Measurements from ENCODE around the gene IER5L.

IER5L gene

DNA sequence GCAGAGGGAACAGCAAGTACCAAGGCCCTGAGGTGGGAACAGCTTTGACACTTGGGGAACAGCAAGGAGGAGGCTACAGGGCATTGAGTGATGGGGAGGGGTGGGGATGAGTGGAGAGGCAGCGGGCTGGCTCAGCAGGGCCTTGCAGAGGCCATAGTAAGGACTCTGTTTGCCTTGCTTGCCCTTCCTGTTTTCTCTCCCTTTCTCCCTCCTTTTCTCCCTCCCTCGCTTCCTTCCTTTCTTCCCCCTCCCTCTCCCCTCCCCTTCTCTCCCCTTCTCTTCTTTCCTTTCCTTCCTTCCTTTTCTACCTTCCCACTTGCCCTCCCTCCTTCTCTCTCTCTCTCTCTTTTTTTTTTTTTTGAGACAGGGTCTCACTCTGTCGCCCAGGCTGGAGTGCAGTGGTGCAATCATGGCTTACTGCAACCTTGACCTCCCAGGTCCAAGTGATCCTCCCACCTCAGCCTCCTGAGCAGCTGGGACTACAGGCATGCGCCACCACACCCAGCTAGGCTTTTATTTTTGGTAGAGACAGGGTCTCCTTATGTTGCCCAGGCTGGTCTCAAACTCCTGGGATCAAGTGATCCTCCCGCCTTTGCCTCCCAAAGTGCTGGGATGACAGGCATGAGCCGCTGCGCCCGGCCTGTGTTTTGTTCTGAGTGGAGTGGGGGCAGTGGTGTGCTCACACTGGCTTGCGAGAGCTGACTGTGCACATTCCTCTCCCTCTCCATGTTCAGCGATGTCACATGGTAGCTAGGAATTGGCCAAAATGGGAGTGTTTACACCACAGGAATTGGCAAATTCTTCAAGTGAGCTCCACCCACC lies 17.1 kb downstream of the IER5L start:
- DNase-seq (ENCODE audit: low read depth), result peak; percentile 83

- no peak for DNase-seq (ENCODE audit: low read depth)
These were observed 21.9 kb downstream of the IER5L start for GRCh38 chr9:129156163-129156562.

GRCh38 chr9:129154866-129155477 lies 23.1 kb downstream of the IER5L start:
- DNase-seq (ENCODE audit: low read depth), result no peak

- no peak for DNase-seq (ENCODE audit: low read depth)
These were observed 26.6 kb downstream of the IER5L start for GRCh38 chr9:129151469-129151868.

GRCh38 chr9:129150672-129151211 lies 27.3 kb downstream of the IER5L start:
- DNase-seq (ENCODE audit: low read depth), result no peak

- DNase-seq (ENCODE audit: low read depth), result no peak
These were observed 27.9 kb downstream of the IER5L start for GRCh38 chr9:129150122-129150521.

GRCh38 chr9:129149442-129149841 lies 28.6 kb downstream of the IER5L start:
- no peak for DNase-seq (ENCODE audit: low read depth)

GRCh38 chr9:129148463-129149204 lies 29.4 kb downstream of the IER5L start:
- no peak for DNase-seq (ENCODE audit: low read depth)

- no peak for DNase-seq (ENCODE audit: low read depth)
These were observed 31.6 kb downstream of the IER5L start for GRCh38 chr9:129146441-129146941.

GRCh38 chr9:129145841-129146292 lies 32.2 kb downstream of the IER5L start:
- DNase-seq (ENCODE audit: low read depth), result peak; percentile 72

DNA sequence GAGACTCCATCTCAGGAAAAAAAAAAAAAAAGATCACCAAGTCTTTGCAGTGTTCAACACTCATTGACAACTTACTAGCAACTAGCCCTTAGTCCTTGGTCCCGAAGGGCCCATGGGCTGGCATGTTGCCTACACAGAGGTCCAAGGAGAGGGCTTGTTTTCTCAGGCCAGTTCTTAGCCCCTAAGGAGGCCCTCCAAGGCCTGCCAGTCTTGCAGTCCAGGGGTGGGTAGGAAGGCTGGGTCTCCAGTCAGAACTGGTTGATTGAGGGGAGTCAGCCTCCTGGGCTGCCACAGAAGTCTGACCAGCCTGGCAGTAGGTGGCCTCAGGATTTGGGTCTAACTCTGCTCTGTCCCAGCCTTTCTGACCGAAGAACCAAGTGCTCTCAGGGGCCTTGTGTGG lies 32.7 kb downstream of the IER5L start:
- no peak for DNase-seq (ENCODE audit: low read depth)

GRCh38 chr9:129143031-129143927 lies 34.8 kb downstream of the IER5L start:
- DNase-seq (ENCODE audit: low read depth), result peak; percentile 78

DNA sequence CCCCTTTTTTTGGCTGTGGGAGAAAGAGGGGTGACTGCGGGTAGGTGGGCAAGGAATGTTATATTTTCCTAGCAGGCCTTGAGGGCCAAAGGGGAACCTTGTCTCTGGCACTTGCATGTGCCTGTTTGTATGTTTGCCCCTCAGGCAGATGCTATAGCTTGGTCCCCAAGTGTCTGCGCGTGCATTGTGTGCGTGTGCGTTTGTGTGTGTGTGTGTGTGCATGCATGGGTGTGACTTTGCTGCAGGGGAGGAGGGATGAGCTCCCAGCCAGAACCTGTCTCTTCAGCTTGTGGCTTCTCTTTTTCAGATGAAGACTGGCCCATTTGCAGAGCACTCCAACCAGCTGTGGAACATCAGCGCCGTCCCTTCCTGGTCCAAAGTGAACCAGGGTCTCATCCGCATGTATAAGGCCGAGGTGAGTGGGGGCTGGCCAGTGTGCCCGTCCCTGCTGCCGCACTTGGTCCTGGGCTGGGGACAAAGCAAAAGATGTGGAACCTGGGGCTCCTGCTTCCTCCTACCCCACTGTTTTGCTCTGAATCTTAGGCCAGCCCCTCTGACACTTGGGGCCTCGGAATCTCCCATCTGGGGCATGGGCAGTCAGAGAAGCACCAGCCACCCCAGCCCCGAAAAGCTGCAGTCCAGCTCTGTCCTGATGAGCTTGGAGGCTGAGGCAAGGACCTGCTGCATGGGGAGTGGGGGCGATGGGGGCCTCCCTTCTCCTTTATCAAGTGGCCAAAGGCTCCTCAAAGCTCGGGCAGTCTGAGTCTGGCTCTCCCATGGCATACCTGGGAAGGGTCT lies 35.7 kb downstream of the IER5L start:
- no peak for DNase-seq (ENCODE audit: low read depth)

DNA sequence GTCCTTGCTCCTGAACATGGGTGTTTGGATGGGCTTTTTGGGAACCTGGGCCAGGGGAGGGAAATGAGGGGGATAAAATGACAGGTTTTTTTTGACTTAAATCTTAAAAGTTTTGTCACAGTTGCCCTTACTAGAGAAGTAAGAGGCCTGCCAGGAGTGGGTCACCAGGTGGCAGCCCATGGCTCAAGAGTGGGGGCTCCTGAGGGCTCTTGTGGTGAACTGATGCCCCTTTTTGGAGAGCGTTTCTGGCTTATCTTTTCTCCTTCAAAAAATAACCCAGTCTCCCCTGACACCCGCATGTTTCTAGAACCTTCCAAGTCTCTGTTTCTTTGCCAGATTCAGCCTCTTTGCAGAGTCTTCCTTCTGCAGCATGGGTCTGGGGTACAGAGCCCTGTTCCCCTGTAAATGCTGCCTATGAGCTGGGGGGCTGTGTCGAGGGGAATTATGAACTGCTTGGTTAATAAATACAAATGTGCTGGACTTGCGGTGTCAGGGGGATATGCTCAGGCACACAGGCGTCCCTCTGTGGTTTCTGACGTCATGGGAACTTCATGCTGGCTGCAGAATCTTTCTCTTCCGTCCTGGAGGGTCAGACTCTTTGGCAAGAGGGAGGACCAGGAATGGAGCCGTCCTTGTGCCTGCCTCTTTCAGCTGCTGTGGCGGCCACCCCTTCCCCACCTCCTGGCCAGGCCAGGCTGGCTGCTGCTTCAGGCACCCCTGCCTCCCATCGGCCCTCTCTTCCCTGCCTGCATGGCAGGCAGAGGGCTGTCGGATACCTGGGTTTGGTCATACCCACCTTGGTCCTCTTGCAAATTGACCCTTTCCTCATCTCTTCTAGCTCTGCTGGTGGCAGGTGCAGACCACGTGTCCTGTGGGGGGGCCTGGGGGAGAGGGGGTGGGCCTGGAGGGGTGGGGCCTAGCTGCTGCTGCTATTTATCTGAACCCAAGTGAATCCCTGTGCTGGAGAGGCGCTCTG lies 36.7 kb downstream of the IER5L start:
- peak; percentile 85 for DNase-seq (ENCODE audit: low read depth)

GRCh38 chr9:129140397-129141065 lies 37.5 kb downstream of the IER5L start:
- no peak for DNase-seq (ENCODE audit: low read depth)

DNA sequence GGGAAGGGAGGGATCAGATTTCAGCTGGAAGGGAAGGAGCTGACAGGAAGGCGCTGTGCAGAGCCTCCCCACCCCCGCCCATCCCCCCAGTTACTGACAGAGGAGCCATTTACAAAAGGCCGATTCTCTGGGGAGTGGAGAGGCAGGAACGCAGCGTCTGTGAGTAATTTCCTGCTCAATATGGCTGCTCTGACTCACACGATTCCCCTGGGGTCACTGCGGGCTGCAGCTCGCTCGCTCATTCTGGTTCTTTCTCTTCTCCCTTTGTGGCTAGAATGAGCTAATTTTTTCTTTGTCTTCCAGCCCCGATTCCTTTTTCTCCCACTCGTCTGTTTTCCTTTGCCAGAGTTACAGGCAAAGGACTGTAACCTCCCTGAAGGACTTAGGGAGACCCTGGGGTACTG lies 38.1 kb downstream of the IER5L start:
- DNase-seq (ENCODE audit: low read depth), result peak; percentile 99

- DNase-seq (ENCODE audit: low read depth), result peak; percentile 80
These were observed 38.6 kb downstream of the IER5L start for GRCh38 chr9:129139233-129139992.

All from GM04503 (cell line).